C4-2B (cell line): ENCODE measurements around the gene ZNF398.
A peak's percentile ranks its signal among the peaks of the same experiment; 100 is the strongest.

ENCODE experiments used
- H3K27ac ChIP-seq: fragments of 450-650 bp; 2 replicates; pipeline ENCODE4 v1.5.1; 2017
- CTCF ChIP-seq: fragments of 450-650 bp; conservative IDR thresholded peaks from 2 replicates; pipeline ENCODE4 v1.5.1; 2017; ENCODE audit warnings: mild to moderate bottlenecking
- ZFX ChIP-seq: fragments of 450-650 bp; IDR thresholded peaks from 2 replicates; pipeline ENCODE4 v1.6.1; 2017

Gene ZNF398

DNA sequence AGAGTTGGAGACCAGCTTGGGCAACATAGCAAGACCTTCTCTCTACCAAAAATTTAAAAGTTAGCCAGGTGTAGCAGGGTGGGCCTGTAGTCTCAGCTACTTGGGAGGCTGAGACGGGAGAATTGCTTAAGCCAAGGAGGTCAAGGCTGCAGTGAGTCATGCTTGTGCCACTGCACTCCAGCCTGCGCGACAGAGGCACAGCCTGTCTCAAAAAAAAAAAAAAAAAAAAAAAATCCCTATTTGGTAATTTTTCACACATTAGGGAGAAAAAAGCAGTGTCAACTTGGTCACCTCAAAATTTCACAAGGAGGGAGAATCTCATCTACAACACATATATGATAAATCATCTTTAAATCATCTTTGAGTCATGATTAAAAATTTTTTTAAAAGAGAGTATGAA is 6.4 kb upstream of the ZNF398 start:
- TF ChIP-seq ZFX (no peak), CTCF (no peak)

DNA sequence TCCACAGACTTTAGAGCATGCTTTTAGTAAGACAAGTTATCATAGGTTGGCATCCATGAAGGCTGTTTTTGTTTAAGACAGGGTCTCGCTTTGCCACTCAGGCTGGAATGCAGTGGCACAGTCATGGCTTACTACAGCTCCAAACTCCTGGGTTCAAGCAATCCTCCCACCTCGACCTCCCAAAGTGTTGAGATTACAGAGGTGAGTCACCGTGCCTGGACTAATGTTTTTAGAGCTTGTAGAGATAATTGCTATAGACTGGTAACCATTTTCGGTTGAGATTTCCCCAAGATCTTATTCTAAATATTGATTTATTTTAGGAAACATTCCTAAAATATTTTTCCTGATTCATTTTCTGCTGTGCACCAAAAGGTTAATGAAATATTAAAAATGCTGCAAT is 5.4 kb upstream of the ZNF398 start:
- TF ChIP-seq CTCF (no peak), ZFX (no peak)
- no peak overlapping the region for H3K27ac ChIP-seq

More for the DNA sequence above, 6.4 kb upstream of the ZNF398 start:
- H3K27ac ChIP-seq = no peak overlapping the region

GRCh38 chr7:149144436-149144922 is 2.8 kb upstream of the ZNF398 start:
- H3K27ac ChIP-seq = peak overlapping the region; percentile 76

- peak overlapping the region; percentile 76 for H3K27ac ChIP-seq
- TF ChIP-seq ZFX = no peak
- TF ChIP-seq CTCF = no peak
Observed at GRCh38 chr7:149145031-149145845, 2.0 kb upstream of the ZNF398 start.

GRCh38 chr7:149147752-149148653 is 750 bp downstream of the ZNF398 start:
- peak overlapping the region; percentile 91 for H3K27ac ChIP-seq
- TF ChIP-seq CTCF (no peak), ZFX (peak; percentile 98)

DNA sequence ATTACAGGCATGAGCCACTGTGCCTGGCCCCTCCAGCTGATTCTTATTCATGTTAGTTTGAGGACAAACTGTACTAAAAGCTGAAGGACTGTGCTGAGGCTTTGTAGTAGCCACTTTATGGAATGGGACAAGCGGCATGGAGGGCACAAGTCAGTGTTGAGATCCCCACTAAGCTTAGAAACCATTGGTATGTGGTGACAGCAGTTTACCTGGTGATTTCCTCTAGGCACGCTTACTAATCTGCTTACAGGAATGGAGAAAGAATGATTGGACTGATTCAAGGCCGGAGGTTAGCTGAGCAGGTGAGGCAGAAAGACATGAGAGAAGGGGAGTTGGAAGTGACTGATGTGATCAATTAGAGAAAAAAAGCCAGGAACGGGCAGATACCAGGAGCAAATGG is 3.7 kb downstream of the ZNF398 start:
- no peak overlapping the region for H3K27ac ChIP-seq
- TF ChIP-seq CTCF (no peak), ZFX (no peak)

- H3K27ac ChIP-seq = no peak overlapping the region
- no peak for TF ChIP-seq ZFX
- no peak for TF ChIP-seq CTCF
Observed at GRCh38 chr7:149153346-149153745, 6.1 kb downstream of the ZNF398 start.
